ACC112 (cell line): ENCODE data around the gene CHKA.

Source experiments
- H2AFZ ChIP-seq: fragments of 200-600 bp; sonication (generic); one replicate; pipeline ENCODE4 v1.6.0; 2017; ENCODE audit warnings: antibody characterized with exemption, low read length; ENCODE audit not compliant: unreplicated experiment
- H3K27ac ChIP-seq: fragments of 200-600 bp; sonication (generic); 2 replicates; pipeline ENCODE4 v1.5.1; 2014; ENCODE audit warnings: low read depth, mild to moderate bottlenecking, antibody characterized with exemption, low read length, moderate library complexity
- H3K27me3 ChIP-seq: fragments of 200-600 bp; sonication (generic); 2 replicates; pipeline ENCODE4 v1.6.1; 2014; ENCODE audit warnings: mild to moderate bottlenecking, antibody characterized with exemption, low read length, moderate library complexity, mixed read lengths; ENCODE audit not compliant: insufficient read depth
- H3K36me3 ChIP-seq: fragments of 200-600 bp; sonication (generic); 2 replicates; pipeline ENCODE4 v1.6.1; 2016; ENCODE audit warnings: mild to moderate bottlenecking, antibody characterized with exemption, low read length, moderate library complexity, mixed read lengths; ENCODE audit not compliant: insufficient read depth
- H3K4me1 ChIP-seq: fragments of 200-600 bp; sonication (generic); one replicate; pipeline ENCODE4 v1.6.1; 2016; ENCODE audit warnings: low read length, mixed read lengths; ENCODE audit not compliant: insufficient read depth, unreplicated experiment, control insufficient read depth
- H3K4me3 ChIP-seq: fragments of 200-600 bp; sonication (generic); 2 replicates; pipeline ENCODE4 v1.5.1; 2014; ENCODE audit warnings: mild to moderate bottlenecking, low read depth, low read length
- H3K79me2 ChIP-seq: fragments of 200-600 bp; sonication (generic); one replicate; pipeline ENCODE4 v1.6.0; 2016; ENCODE audit warnings: low read length; ENCODE audit not compliant: control insufficient read depth, unreplicated experiment, insufficient read depth

CHKA gene

GRCh38 chr11:68043029-68043348 lies 78.2 kb downstream of the CHKA start:
- Histone ChIP-seq H3K36me3 (no peaks in the 10 kb centered on the region; the same call in 1 of the 2 replicates), H3K4me1 (peaks cover 17% of the 10 kb centered on the region), H3K4me3 (no peak overlapping the region), H2AFZ (no peak overlapping the region), H3K27me3 (no peaks in the 10 kb centered on the region), H3K27ac (no peak overlapping the region; the same call in 1 of the 2 replicates), H3K79me2 (peaks cover 50% of the 10 kb centered on the region)

DNA sequence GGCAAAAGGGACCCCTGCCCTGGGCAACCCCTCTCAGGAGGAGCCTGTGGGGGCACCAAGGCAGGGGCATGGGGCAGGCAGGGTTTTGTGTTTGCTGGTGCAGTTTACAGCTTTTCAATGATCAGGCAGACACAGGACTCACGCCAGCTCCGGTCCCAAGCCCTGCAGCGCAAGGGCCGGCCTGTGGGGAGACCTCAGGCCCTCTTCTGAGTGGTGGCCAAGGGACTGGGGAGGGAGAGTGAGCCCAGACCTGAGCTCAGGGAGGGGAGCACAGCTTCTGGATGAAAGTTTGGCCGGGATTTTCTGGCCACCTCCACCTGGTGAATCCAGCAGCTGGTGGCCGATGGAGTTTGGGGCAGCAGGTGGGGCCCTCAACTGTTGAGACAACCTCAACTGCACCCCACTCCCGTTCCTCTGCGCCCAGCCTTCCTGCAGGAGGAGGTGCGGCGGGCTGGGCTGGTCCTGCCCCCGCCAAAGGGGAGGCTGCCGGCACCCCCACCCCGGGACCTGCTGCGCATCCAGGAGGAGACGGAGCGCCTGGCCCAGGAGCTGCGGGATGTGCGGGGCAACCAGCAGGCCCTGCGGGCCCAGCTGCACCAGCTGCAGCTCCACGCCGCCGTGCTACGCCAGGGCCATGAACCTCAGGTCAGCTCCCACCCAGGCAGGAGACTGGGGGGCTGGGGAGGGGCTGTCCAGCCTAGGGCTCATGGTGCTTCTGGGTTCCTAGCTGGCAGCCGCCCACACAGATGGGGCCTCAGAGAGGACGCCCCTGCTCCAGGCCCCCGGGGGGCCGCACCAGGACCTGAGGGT lies 78.8 kb downstream of the CHKA start:
- no peak overlapping the region for H3K4me3 ChIP-seq
- peaks cover 50% of the 10 kb centered on the region for H3K79me2 ChIP-seq
- no peak overlapping the region for H3K27ac ChIP-seq
- H3K36me3 ChIP-seq: no peaks in the 10 kb centered on the region; the same call in 1 of the 2 replicates
- H3K27me3 ChIP-seq: no peaks in the 10 kb centered on the region
- peaks cover 19% of the 10 kb centered on the region for H3K4me1 ChIP-seq
- H2AFZ ChIP-seq: no peak overlapping the region

DNA sequence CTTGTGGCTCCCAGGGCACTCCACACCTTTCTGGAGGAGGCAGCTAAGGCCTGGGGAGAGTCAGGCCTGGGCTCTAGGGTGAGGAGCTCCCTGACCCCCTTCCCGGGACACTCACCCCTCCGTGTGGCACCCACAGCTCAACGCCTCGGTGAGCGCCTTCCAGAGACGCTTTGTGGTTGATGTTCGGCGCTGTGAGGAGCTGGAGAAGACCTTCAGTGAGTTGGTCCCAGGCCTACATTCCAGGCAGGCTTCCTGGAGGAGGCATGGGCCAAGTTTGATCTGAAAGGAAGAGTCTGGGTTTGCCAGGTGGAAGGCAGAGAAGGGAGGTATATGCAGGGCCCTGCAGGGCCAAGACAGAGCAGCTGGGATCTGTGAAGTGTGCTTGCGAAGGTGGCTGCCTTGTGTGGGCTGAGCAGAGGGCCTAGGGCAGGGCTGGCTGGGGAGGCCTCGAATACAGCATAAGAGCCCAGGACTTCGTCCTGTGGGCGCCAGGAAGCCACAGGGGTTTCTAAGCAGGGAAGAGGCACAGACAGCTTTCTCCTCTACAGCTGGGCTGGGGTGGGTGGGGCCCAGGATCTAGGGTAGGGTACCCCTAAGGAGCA lies 79.5 kb downstream of the CHKA start:
- Histone ChIP-seq H3K27me3 (no peaks in the 10 kb centered on the region), H3K4me3 (peak overlapping the region; percentile 88; the same call in 1 of the 2 replicates), H3K36me3 (no peaks in the 10 kb centered on the region; the same call in 1 of the 2 replicates), H3K79me2 (peaks cover 50% of the 10 kb centered on the region), H3K27ac (no peak overlapping the region), H3K4me1 (peaks cover 19% of the 10 kb centered on the region), H2AFZ (no peak overlapping the region)

DNA sequence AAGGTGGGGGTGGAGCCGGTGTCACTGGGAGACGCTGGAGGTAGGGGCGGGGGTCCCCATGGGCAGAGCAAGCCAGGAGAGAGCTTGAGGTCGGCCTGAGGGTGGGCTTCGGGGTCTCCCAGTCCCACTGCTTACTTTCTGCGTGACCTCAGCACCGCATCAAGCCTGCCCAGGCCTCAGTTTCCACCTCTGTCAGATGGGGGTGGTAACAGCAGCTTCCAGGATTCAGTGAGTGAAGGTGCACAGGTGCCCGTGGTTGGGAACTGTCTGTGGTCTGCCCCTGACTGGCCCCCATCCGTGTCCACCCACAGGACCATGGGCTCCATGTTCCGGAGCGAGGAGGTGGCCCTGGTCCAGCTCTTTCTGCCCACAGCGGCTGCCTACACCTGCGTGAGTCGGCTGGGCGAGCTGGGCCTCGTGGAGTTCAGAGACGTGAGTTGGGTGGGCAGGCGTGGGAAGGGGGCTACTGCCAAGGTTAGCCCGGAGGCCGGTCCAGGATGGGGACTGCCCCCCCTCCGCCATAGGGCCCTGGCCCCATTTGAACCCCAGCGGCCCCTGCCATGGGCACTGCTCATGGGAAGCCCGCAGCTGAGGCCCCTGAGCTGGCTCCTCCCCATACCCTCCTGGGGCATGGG lies 80.1 kb downstream of the CHKA start:
- no peak overlapping the region for H2AFZ ChIP-seq
- H3K36me3 ChIP-seq: no peaks in the 10 kb centered on the region; the same call in 1 of the 2 replicates
- H3K27me3 ChIP-seq: no peaks in the 10 kb centered on the region
- H3K27ac ChIP-seq: peak overlapping the region; percentile 82
- H3K79me2 ChIP-seq: peaks cover 50% of the 10 kb centered on the region
- peak overlapping the region; percentile 88 for H3K4me3 ChIP-seq
- peaks cover 19% of the 10 kb centered on the region for H3K4me1 ChIP-seq

DNA sequence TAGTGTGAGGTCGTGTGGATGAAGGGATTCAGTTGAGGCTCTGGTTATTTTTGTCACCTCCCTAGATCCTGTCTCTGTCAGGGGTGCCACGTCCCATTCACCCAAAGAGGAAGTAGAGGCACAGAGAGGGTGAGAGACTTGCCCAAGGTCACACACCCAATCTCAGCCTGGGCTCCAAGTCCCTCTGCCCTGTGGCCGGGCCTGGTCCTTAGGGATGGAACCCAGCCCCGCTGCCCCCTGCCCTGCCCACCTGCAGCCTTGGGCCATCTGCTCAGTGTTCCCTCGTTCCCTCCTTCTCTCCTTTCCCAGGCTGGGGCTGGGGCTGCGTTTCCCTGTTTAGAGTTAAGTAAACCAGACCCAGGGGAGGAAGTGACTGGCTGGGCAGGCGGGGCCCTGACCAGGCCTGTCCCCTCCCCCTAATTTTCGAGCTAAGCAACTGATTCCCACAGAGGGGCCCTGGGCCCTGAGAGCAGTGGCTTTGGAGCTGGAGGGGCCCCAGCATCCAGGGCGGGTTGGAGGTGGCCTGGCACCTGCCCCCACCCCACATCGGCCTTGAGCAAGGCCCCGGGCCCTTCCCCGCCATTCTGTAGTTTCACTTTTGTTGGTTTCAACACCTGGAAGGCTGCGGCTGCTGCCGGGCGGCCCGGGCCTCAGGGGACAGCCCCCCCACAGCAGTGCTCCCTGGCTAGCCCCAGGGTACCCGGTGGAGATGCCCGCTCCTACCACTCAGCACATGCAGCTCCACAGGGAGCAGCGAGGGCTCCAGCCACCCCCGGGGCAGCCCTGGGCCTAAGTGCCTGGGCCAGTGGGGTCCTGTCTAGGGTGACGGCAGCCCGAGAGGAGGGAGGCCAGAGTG lies 80.9 kb downstream of the CHKA start:
- H2AFZ ChIP-seq: no peak overlapping the region
- peaks cover 19% of the 10 kb centered on the region for H3K4me1 ChIP-seq
- H3K79me2 ChIP-seq: peaks cover 50% of the 10 kb centered on the region
- no peaks in the 10 kb centered on the region for H3K27me3 ChIP-seq
- H3K36me3 ChIP-seq: no peaks in the 10 kb centered on the region; the same call in 1 of the 2 replicates
- peak overlapping the region; percentile 82 for H3K27ac ChIP-seq
- peak overlapping the region; percentile 88 for H3K4me3 ChIP-seq

DNA sequence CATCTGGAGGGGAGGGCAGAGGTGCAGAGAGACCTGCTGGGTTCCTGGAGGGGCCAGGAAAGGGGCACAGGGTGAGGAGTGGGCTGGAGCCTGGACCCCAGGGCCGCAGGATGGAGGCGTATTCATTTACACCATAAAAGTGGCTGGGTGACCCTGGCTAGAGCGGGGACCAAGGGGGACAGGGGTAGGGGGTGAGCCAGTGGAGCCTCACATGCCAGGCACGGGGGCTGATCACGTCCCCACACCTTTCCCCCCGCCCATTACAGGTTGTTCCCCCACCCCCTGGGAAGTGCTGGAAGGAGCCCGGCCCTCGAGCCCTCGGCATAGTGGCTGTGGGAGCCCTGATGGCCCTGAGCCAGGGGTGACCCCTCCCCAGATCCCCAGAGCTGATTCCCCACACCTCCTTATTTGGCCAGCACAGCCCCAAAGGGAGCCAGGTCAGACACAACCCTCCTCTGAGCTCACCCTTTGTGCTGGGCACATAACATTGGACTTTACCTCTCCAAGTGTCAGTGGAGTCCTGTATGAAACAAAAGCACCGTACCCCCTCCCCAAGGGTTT lies 81.6 kb downstream of the CHKA start:
- Histone ChIP-seq H3K4me3 (peak overlapping the region; percentile 88), H2AFZ (no peak overlapping the region), H3K36me3 (no peaks in the 10 kb centered on the region; the same call in 1 of the 2 replicates), H3K27me3 (no peaks in the 10 kb centered on the region), H3K79me2 (peaks cover 50% of the 10 kb centered on the region), H3K4me1 (peaks cover 19% of the 10 kb centered on the region), H3K27ac (peak overlapping the region; percentile 82)

- no peaks in the 10 kb centered on the region for H3K27me3 ChIP-seq
- peak within 1 kb of the TSS; percentile 82 for H3K27ac ChIP-seq
- H3K36me3 ChIP-seq: peaks cover 4% of the 10 kb centered on the region; the same call in 1 of the 2 replicates
- H3K4me3 ChIP-seq: peak within 1 kb of the TSS; percentile 88
- peak within 1 kb of the TSS; percentile 84 for H2AFZ ChIP-seq
- H3K79me2 ChIP-seq: peaks cover 50% of the 10 kb centered on the region
- peaks cover 19% of the 10 kb centered on the region for H3K4me1 ChIP-seq
Observed at GRCh38 chr11:68038718-68039525, 82.3 kb downstream of the CHKA start, which contains the start of gene TCIRG1. TCIRG1 (plus strand) TSS chr11:68039025; CDS start chr11:68041272, 2,247 bp downstream.

- H3K79me2 ChIP-seq: peaks cover 50% of the 10 kb centered on the region
- H3K36me3 ChIP-seq: peaks cover 6% of the 10 kb centered on the region; the same call in 1 of the 2 replicates
- no peaks in the 10 kb centered on the region for H3K27me3 ChIP-seq
- peak overlapping the region; percentile 88 for H3K4me3 ChIP-seq
- H3K4me1 ChIP-seq: peaks cover 19% of the 10 kb centered on the region
- peak overlapping the region; percentile 84 for H2AFZ ChIP-seq
- H3K27ac ChIP-seq: peak overlapping the region; percentile 82
Observed at GRCh38 chr11:68038226-68038717, 82.9 kb downstream of the CHKA start.
